ENCODE results near the gene CAMK1D. TPM values are rescaled to one million over a fixed set of nuclear protein-coding genes. Genes with fewer than 3 reads are reported as not detected.

Gene CAMK1D
- total and polyA plus RNA-seq, 2 of the 8 experiments (the other 6 are each of a cell fraction or from before 2014, with no cell fraction given): 3.5 to 10.6 TPM

DNA sequence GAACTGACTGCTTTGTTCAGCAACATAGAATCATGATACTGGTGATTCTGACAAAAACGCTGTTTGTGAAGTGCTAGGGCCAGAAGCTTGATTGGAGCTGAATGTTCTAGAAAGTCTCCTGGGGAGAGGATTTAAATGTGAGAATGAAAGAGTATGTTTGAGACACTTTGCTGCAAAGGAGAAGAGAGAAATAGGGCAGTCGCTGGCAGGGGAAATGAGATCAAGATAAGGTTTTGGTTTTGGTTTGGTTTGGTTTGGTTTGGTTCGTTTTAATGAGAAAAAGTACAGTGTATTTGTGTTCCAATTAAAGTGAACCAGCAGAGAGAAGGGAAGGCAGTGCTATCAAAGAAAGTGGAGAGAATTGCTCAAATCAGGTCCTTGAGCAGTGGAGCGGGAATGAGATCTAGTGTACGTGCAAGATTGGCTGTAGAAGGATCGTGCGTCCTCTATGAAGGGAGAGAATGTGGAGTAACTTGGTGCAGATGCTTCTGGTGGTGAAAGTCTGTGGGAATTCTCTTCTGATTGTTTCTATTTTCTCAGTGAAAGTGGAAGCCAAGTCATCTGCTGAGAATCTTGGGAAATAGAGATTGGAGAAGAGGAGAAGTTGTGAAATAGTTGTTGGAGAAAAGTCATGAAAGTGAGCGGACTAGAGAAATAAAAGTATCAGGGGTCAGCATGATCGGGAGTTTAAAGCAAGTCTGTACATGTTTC is 381.6 kb downstream of the CAMK1D start:
- H3K14ac ChIP-seq (ENCODE audit: insufficient read length): no peak overlapping the region

More for the DNA sequence above, 381.6 kb downstream of the CAMK1D start:
- Histone ChIP-seq H3K27ac (ENCODE audit: low read depth, low read length) (no peak overlapping the region), H3K9ac (replicated peaks in 1 of 4; ENCODE audit: extremely low read depth in 1 of 4, low read depth in 3 of 4, low read length in 3 of 4) (no peak overlapping the region), H3K79me1 (ENCODE audit: low read depth, low read length) (no peaks in the 10 kb centered on the region), H3K4me1 (replicated peaks in 1 of 4; ENCODE audit: control insufficient read depth in 3 of 4, insufficient read depth in 4 of 4, low read length in 3 of 4) (no peaks in the 10 kb centered on the region; a peak in 1 of 7 replicates), H2BK120ac (replicated peaks; ENCODE audit: low read depth, low read length) (no peak overlapping the region), H4K5ac (ENCODE audit: insufficient read length, low read depth, low read length) (no peak overlapping the region), H4K20me1 (replicated peaks in 1 of 2; ENCODE audit: control insufficient read depth in 1 of 2, insufficient read depth in 2 of 2, low read length in 2 of 2) (no peaks in the 10 kb centered on the region), H3K4ac (replicated peaks; ENCODE audit: insufficient read length, low read depth, low read length) (no peak overlapping the region), H2BK12ac (ENCODE audit: low read depth, low read length) (no peak overlapping the region; the same call in 1 of the 2 replicates), H2BK15ac (ENCODE audit: low read length) (0 out of 2 replicates have a peak overlapping the region, but pooled peaks have one; percentile 14), H3K36me3 (ENCODE audit: control insufficient read depth in 2 of 4, insufficient read depth in 4 of 4, low read length in 3 of 4) (no peaks in the 10 kb centered on the region), H3K27me3 (replicated peaks in 1 of 4; ENCODE audit: control insufficient read depth in 3 of 4, extremely low read depth in 1 of 4, insufficient read depth in 3 of 4, low read length in 3 of 4) (no peaks in the 10 kb centered on the region), H4K8ac (ENCODE audit: extremely low read depth, insufficient read depth, low read length) (no peak overlapping the region), H3K56ac (replicated peaks; ENCODE audit: insufficient read length, low read depth, low read length) (no peak overlapping the region), H3K4me2 (ENCODE audit: insufficient read depth in 1 of 2, low read depth in 2 of 2, low read length in 2 of 2) (no peak overlapping the region), H3K4me3 (ENCODE audit: extremely low read depth in 1 of 4, insufficient read depth in 2 of 4, low read depth in 3 of 4, low read length in 4 of 4) (no peak overlapping the region), H2BK5ac (ENCODE audit: low read depth, low read length) (no peak overlapping the region), H2BK20ac (ENCODE audit: low read length) (no peak overlapping the region), H3K23ac (ENCODE audit: insufficient read length) (no peak overlapping the region), H2AFZ (ENCODE audit: low read length) (no peak overlapping the region), H3K18ac (ENCODE audit: extremely low read depth, low read length) (no peak overlapping the region), H3K9me3 (ENCODE audit: insufficient read depth in 2 of 2, low read depth in 1 of 2, low read length in 1 of 2) (no peaks in the 10 kb centered on the region), H2AK5ac (ENCODE audit: low read depth, low read length) (no peak overlapping the region; the same call in 1 of the 2 replicates), H3K23me2 (ENCODE audit: low read depth, low read length) (no peaks in the 10 kb centered on the region), H3K79me2 (ENCODE audit: control insufficient read depth in 1 of 2, insufficient read depth in 2 of 2, low read length in 2 of 2) (no peaks in the 10 kb centered on the region), H4K91ac (replicated peaks; ENCODE audit: insufficient read length, low read length) (no peak overlapping the region)
- POLR2A ChIA-PET (ENCODE audit: partially characterized antibody): interaction anchor here (0.5 kb wide), 1 partner anchor 86 kb away, joined by 3 read pairs; no protein-coding TSS in a partner anchor
- CTCF ChIA-PET (ENCODE audit: partially characterized antibody): interaction anchor here (0.6 to 5.0 kb wide), 18 partner anchors 10 to 367 kb away, joined by 3 to 36 read pairs (median 4); no protein-coding TSS in a partner anchor
- TF ChIP-seq CREB1 (IDR thresholded peaks at IDR 0.05) (no peak), RNF2 (IDR thresholded peaks at IDR 0.05; ENCODE audit: borderline replicate concordance, low read depth, low read length, missing control alignments, poor library complexity, severe bottlenecking) (no peak), RBBP5 (IDR thresholded peaks at IDR 0.05; ENCODE audit: borderline replicate concordance, low read depth, low read length) (no peak), KDM4A (IDR thresholded peaks at IDR 0.05; ENCODE audit: low read depth, low read length, severe bottlenecking) (no peak), ASH2L (IDR thresholded peaks at IDR 0.05; ENCODE audit: low read length) (no peak), POLR2A (IDR thresholded peaks at IDR 0.05; ENCODE audit: control extremely low read depth in 1 of 2, low read depth in 2 of 2, low read length in 2 of 2) (no peak), KDM1A (IDR thresholded peaks at IDR 0.05; ENCODE audit: borderline replicate concordance, low read length) (no peak), CTBP2 (IDR thresholded peaks at IDR 0.05; ENCODE audit: borderline replicate concordance, insufficient read depth, insufficient read length, low read length) (no peak)
- 90 to 100% methylated on average over 2 to 9 of the region's 9 CpGs for WGBS, 2 experiments (ENCODE audit: extremely low coverage in 1 of 2, insufficient coverage in 1 of 2, insufficient read length in 1 of 2, insufficient replicate concordance in 2 of 2, low coverage in 1 of 2, low lambda C conversion rate in 2 of 2, missing lambda C conversion rate in 1 of 2)
- DNase-seq (ENCODE audit: low read depth in 1 of 2, low spot score in 2 of 2) (no peak), FAIRE-seq (no peak)

All from H1 (cell line).